MM.1S (cell line): Measurements from ENCODE around the gene DAB2IP.
"Not testable (repeated sequence)": the region's sequence is repeated elsewhere in the genome, so short reads cannot be mapped to it uniquely, and the experiment has no call there.

ENCODE experiments used
- CTCF ChIP-seq: fragments of 300-600 bp; sonication (generic); IDR thresholded peaks from 2 replicates; pipeline ENCODE4 v1.5.1; 2016; ENCODE audit warnings: antibody characterized with exemption, low read length, mixed read lengths
- EZH2 ChIP-seq: fragments of 300-600 bp; sonication (generic); optimal IDR thresholded peaks from 2 replicates; pipeline ENCODE3; 2017; ENCODE audit warnings: low read depth, mild to moderate bottlenecking, antibody characterized with exemption, low read length, mixed read lengths
- EZH2phosphoT487 ChIP-seq: fragments of 300-600 bp; sonication (generic); IDR thresholded peaks from 2 replicates; pipeline ENCODE4 v1.6.1; 2018; ENCODE audit warnings: antibody characterized with exemption, low read length

- TF ChIP-seq EZH2phosphoT487, CTCF, EZH2: not testable (repeated sequence)
These were observed 90.5 kb downstream of the DAB2IP start for GRCh38 chr9:121741919-121742283.
